LNCAP (cell line): ENCODE results near the gene IFNB1.

Source experiments
- CTCF ChIP-seq: fragments of 450-650 bp; IDR thresholded peaks from 2 replicates; pipeline ENCODE4 v1.5.1; 2017; ENCODE audit warnings: mild to moderate bottlenecking

IFNB1 gene

GRCh38 chr9:21070171-21070571 is 7.6 kb downstream of the IFNB1 start:
- no peak; the same call in 1 of the 2 replicates for TF ChIP-seq CTCF

GRCh38 chr9:21060919-21061561 is 16.7 kb downstream of the IFNB1 start:
- no peak for TF ChIP-seq CTCF

GRCh38 chr9:21056931-21057330 is 20.8 kb downstream of the IFNB1 start:
- TF ChIP-seq CTCF, result no peak

GRCh38 chr9:21053851-21054250 is 23.9 kb downstream of the IFNB1 start:
- TF ChIP-seq CTCF, result no peak

GRCh38 chr9:21047281-21047691 is 30.5 kb downstream of the IFNB1 start:
- no peak for TF ChIP-seq CTCF

- TF ChIP-seq CTCF, result no peak
These were observed 33.9 kb downstream of the IFNB1 start for GRCh38 chr9:21043841-21044240.

GRCh38 chr9:21042466-21042865 is 35.3 kb downstream of the IFNB1 start:
- TF ChIP-seq CTCF, result no peak

- no peak for TF ChIP-seq CTCF
These were observed 38.4 kb downstream of the IFNB1 start for GRCh38 chr9:21039302-21039701.
